Adrenal gland (tissue), 5 donors: ENCODE data around the gene MRPL54.

ENCODE experiments used
- CTCF ChIP-seq, 6 experiments: fragments of 450-650 bp in 4 of 6; fragments of 200-600 bp in 2 of 6; sonication (generic) in 1 of 6; IDR thresholded peaks; 1 replicate in 5 of 6; 2 replicates in 1 of 6; pipeline versions ENCODE4 v1.5.1 to v1.8.0; 2016 to 2021; ENCODE audit warnings: antibody characterized with exemption in 6 of 6, mild to moderate bottlenecking in 2 of 6, moderate library complexity in 1 of 6
- POLR2A ChIP-seq, 2 donors: fragments of 450-650 bp; IDR thresholded peaks; one replicate each; pipeline ENCODE4 v1.6.1; 2017; ENCODE audit warnings: antibody characterized with exemption in 2 of 2, mild to moderate bottlenecking in 2 of 2, moderate library complexity in 1 of 2
- donor health status: DM: no; HTN: no; CAD: no.

- TF ChIP-seq POLR2A (IDR thresholded peaks at IDR 0.05), result no peak
- TF ChIP-seq CTCF (IDR thresholded peaks at IDR 0.05), result no peak
Measured at GRCh38 chr19:3774621-3775373, 12.3 kb downstream of the MRPL54 start.
